Ovary (tissue), 10 donors: Measurements from ENCODE around the gene RHEB. TPM values are rescaled to one million over a fixed set of nuclear protein-coding genes. Genes with fewer than 3 reads are reported as not detected.

Source experiments
- DNase-seq, 5 donors: peaks; one replicate each; pipeline ENCODE4 v3.0.0-alpha.2; 2019 to 2020
- H3K27ac ChIP-seq, 2 donors: fragments of 200-600 bp; one replicate each; pipeline versions ENCODE4 v1.5.1 to v1.8.0; 2019 to 2022
- H3K27me3 ChIP-seq: fragments of 200-600 bp; one replicate; pipeline ENCODE4 v1.8.0; 2022
- H3K36me3 ChIP-seq: fragments of 200-600 bp; sonication (generic); one replicate; pipeline ENCODE4 v1.5.1; 2019
- H3K4me1 ChIP-seq: one replicate; pipeline ENCODE4 v1.8.1; 2013; ENCODE audit warnings: mild to moderate bottlenecking, moderate library complexity; ENCODE audit not compliant: insufficient read depth
- H3K4me3 ChIP-seq: fragments of 200-600 bp; sonication (generic); one replicate; pipeline ENCODE4 v1.5.1; 2017
- H3K9me3 ChIP-seq, 2 donors: fragments of 200-600 bp in 1 of 2; sonication (generic) in 1 of 2; one replicate each; pipeline versions ENCODE4 v1.5.1 to v1.8.1; 2013 to 2019; ENCODE audit warnings: mild to moderate bottlenecking in 1 of 2, moderate library complexity in 1 of 2
- EP300 ChIP-seq: sonication (generic); formaldehyde crosslinking; IDR thresholded peaks from one replicate; pipeline ENCODE4 v1.6.1; 2017; ENCODE audit warnings: antibody characterized with exemption
- POLR2A ChIP-seq: fragments of 450-650 bp; IDR thresholded peaks from one replicate; pipeline ENCODE4 v1.6.1; 2017; ENCODE audit warnings: antibody characterized with exemption, mild to moderate bottlenecking, moderate library complexity
- WGBS, 3 donors: extraction: QIAGEN DNeasy Blood & Tissue Kit in 1 of 3; methylation state at CpG; one replicate each; pipeline versions ENCODE4 v1.1.5 to v1.1.7; 2013 to 2017; 5-methylcytosine and 5-hydroxymethylcytosine counted together
- intact Hi-C, 4 donors: fragments of 100-400 bp; cut with DNase I; formaldehyde crosslinking; loops; one replicate each; pipeline versions ENCODE4 v1.11.0 to v1.15.1; 2022 to 2023
- long read RNA-seq, 3 donors: library from polyadenylated mRNA in 2 of 3; unstranded in 2 of 3; transcript quantifications; one replicate each; pipeline ENCODE4 v2.0.0 and lab custom pipeline, GENCODE V29; 2021 to 2026
- polyA plus RNA-seq, 2 donors: library from polyadenylated mRNA; stranded (reverse); fragments of 200-250 nt in 1 of 2; fragments of 350-450 nt in 1 of 2; fragmentation: Illumina TruSeq in 1 of 2; extraction: RNeasy Lipid Tissue Mini Kit (QIAGEN cat#74804) in 1 of 2; gene quantifications; one replicate each; pipeline ENCODE4 v1.2.3, GENCODE V29; 2013 to 2014
- total RNA-seq, 7 donors: library from RNA; depleted of rRNA in 2 of 7; stranded (reverse); fragments of >200 nt in 2 of 7; fragmentation: NEBNext Ultra II Directional in 3 of 7; extraction: Animal tissue kit (Norgen Biotek cat#: 25700) in 3 of 7; gene quantifications; one replicate each; pipeline versions ENCODE4 v1.1.0 to v1.2.4, GENCODE V29; 2016 to 2023
- TF ChIP-seq, protein P1 (sequence below), 3 donors: fragments of 450-650 bp in 2 of 3; fragments of 200-600 bp in 1 of 3; IDR thresholded peaks; one replicate each; pipeline versions ENCODE4 v1.5.1 to v1.8.0; 2016 to 2022; ENCODE audit warnings: antibody characterized with exemption in 3 of 3, mild to moderate bottlenecking in 1 of 3
- donor health status: DM: no; HTN: no; CAD: no; lungs with moderate emphysema.
- donor health status: DM: no; HTN: no; CAD: no.
- donor health status: Bipolar disorder and iron deficiency.
- donor health status: DM: yes; HTN: yes; CAD: no.
- donor health status: DM: no; HTN: no; CAD: no.
- donor health status: DM: yes; HTN: yes; CAD: no.

RHEB gene, protein sequence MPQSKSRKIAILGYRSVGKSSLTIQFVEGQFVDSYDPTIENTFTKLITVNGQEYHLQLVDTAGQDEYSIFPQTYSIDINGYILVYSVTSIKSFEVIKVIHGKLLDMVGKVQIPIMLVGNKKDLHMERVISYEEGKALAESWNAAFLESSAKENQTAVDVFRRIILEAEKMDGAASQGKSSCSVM
- 100 to 1,000 TPM in 1 of 7 donors, 10 to 100 TPM in 6; 85.1 to 106 (median 91.8) TPM for total RNA-seq
- 100 to 1,000 TPM in 1 of 2 donors, 10 to 100 TPM in 1; 77.6 to 167 TPM for polyA plus RNA-seq
- long read RNA-seq, donor 1, transcript RHEB-201 (8 exons, 2,075 nt) = major isoform, 266 of 279 reads
- long read RNA-seq, donor 1, partial matches to known transcripts = 6 of 279 reads
- long read RNA-seq, donor 1, other reads (novel, unspliced or antisense) = 6 of 279 reads
- long read RNA-seq, donor 2, transcript RHEB-201 (8 exons, 2,075 nt) = major isoform, 72 of 74 reads
- long read RNA-seq, donor 2, partial matches to known transcripts = 0 of 74 reads
- long read RNA-seq, donor 2, other reads (novel, unspliced or antisense) = 0 of 74 reads
- long read RNA-seq, donor 3, transcript RHEB-201 (8 exons, 2,075 nt) = major isoform, 147 of 158 reads
- long read RNA-seq, donor 3, partial matches to known transcripts = 3 of 158 reads
- long read RNA-seq, donor 3, other reads (novel, unspliced or antisense) = 7 of 158 reads

DNA sequence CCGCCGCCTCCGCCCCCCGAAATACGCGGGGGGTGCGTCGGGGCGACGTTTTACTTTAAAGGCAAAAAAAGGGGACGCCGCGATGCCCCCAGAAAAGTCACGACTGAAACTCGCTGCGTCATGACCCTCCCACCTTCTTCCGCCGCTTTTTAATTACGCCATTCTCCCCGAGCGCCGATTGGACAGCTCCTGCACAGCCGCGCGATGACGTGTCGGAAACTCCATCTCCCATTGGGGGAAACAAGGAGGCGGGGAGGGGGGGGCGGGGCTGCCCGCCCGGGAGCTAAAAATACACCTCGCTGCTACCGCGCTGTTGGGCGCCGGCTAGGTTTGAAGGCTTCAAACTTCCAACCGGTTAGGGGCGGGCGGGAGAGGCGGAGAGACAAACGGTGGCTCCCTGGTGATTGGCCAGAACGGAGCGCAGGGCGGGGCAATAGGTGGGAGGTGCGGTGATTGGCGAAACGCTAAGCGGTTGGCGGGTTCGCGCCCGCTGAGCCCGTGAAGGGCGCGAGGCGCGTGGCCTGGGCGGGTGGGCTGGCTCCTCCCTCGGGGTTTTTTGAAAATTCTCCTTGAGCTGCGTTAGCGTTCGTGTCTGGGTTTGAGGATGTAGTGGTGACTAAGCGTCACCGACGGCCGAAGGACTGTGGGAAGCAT, at the start of gene RHEB:
Gene RHEB (minus strand): TSS at position 131 of the 654 bp plus-strand sequence. CDS start 384 bp downstream, outside the sequence.
- intact Hi-C loops = loop anchor here in 1 of 4 donors (10.0 kb wide), 2 partner anchors 115 to 235 kb away; no protein-coding TSS in a partner anchor
- Histone ChIP-seq H3K36me3 (no peaks in the 10 kb centered on the region), H3K27me3 (no peaks in the 10 kb centered on the region), H3K4me1 (peaks cover 14% of the 10 kb centered on the region), H3K9me3 (no peaks in the 10 kb centered on the region), H3K27ac (peak within 1 kb of the TSS; percentile 98 to 100), H3K4me3 (peak within 1 kb of the TSS; percentile 72)
- TF ChIP-seq, protein P1, sequence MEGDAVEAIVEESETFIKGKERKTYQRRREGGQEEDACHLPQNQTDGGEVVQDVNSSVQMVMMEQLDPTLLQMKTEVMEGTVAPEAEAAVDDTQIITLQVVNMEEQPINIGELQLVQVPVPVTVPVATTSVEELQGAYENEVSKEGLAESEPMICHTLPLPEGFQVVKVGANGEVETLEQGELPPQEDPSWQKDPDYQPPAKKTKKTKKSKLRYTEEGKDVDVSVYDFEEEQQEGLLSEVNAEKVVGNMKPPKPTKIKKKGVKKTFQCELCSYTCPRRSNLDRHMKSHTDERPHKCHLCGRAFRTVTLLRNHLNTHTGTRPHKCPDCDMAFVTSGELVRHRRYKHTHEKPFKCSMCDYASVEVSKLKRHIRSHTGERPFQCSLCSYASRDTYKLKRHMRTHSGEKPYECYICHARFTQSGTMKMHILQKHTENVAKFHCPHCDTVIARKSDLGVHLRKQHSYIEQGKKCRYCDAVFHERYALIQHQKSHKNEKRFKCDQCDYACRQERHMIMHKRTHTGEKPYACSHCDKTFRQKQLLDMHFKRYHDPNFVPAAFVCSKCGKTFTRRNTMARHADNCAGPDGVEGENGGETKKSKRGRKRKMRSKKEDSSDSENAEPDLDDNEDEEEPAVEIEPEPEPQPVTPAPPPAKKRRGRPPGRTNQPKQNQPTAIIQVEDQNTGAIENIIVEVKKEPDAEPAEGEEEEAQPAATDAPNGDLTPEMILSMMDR (IDR thresholded peaks at IDR 0.05) = no peak
- TF ChIP-seq POLR2A = peak; percentile 43
- WGBS, 3 donors = 1% methylated on average over 53 to 58 of the region's 66 CpGs
- peak; percentile 98 to 99 (median 99) for DNase-seq

DNA sequence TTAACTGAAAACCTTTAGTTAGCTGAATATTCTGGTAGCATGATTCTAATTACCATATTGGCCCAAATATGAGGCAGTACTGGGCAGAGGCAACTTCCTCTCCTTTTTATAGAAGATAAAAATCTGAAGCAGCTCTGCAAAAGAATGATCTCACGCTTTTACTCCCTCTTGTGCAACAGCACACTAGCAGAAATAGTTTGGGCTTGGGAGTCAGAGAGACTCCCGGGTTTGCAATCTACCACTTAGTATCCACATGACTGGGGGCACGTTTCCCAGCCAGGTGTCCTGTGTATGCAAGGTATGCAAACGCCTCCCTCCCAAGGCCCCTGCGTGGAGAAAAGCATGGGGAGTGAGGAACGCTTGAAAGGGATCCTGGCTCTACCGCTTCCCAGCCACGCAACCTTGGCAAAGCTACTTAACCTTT, 47.2 kb upstream of the RHEB start:
- DNase-seq = no peak
- no peaks in the 10 kb centered on the region for H3K36me3 ChIP-seq
- H3K27ac ChIP-seq = no peak overlapping the region
- intact Hi-C loops = no loop called here
- H3K4me1 ChIP-seq = no peaks in the 10 kb centered on the region
- H3K27me3 ChIP-seq = no peaks in the 10 kb centered on the region
- no peak for TF ChIP-seq EP300
- TF ChIP-seq, protein P1 (IDR thresholded peaks at IDR 0.05) = no peak
- H3K4me3 ChIP-seq = no peak overlapping the region
- 60 to 79% (median 77%) methylated on average over 8 of the region's 8 CpGs for WGBS, 3 donors
- H3K9me3 ChIP-seq = no peaks in the 10 kb centered on the region

DNA sequence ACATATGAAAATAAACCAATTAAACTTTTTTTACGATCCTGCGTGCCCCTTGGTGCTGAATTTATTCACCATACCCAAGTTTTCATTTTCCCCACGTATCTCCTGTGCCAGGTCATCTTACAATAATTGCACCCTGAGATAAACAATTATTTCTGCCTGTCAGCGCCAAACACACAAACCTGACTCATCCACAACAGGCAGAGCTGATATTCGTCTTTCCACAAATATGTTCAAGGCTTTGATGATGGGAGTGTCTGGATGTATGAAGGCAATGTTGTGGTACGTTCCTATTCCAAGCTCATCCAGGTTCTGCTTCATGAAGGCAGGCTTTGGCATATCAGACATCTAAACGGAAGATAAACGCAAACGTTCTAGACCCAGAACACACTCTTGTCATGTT, 45.8 kb upstream of the RHEB start:
- H3K36me3 ChIP-seq = no peaks in the 10 kb centered on the region
- no peaks in the 10 kb centered on the region for H3K27me3 ChIP-seq
- TF ChIP-seq EP300 (no peak), POLR2A (no peak)
- TF ChIP-seq, protein P1 (IDR thresholded peaks at IDR 0.05) = no peak
- H3K9me3 ChIP-seq = no peaks in the 10 kb centered on the region
- no peaks in the 10 kb centered on the region for H3K4me1 ChIP-seq
- no peak for DNase-seq
- no peak overlapping the region for H3K4me3 ChIP-seq
- intact Hi-C loops = no loop called here
- H3K27ac ChIP-seq = no peak overlapping the region
- WGBS, 3 donors = 89 to 91% (median 90%) methylated on average over 9 of the region's 9 CpGs

DNA sequence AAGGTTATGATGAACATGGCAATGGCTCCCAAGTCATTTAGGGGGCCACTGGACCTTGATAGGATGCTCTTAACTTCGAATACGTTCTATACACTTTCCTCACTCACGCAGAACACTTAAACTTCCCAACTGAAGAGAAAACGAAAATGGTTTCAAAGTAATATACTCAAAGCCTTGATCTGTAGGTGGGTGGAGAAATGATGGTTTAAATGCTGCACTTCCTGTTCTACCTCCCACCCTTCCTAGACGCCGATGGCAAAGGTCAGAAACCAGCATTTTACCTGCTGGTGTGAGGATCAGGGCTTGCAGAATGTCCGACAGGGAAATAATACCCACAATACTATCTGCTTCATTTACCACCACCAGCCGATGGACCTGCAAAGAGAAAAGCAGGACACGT, 40.5 kb upstream of the RHEB start:
- Histone ChIP-seq H3K4me3 (no peak overlapping the region), H3K36me3 (no peaks in the 10 kb centered on the region), H3K27ac (no peak overlapping the region), H3K27me3 (no peaks in the 10 kb centered on the region), H3K9me3 (no peaks in the 10 kb centered on the region), H3K4me1 (no peaks in the 10 kb centered on the region)
- no peak for DNase-seq
- intact Hi-C loops = no loop called here
- TF ChIP-seq, protein P1 (IDR thresholded peaks at IDR 0.05) = no peak
- no peak for TF ChIP-seq EP300
- no peak for TF ChIP-seq POLR2A
- 94 to 98% (median 95%) methylated on average over 9 of the region's 9 CpGs for WGBS, 3 donors
